Omental fat pad (tissue), 4 donors: ENCODE data around the gene SFXN5. TPM values are rescaled to one million over a fixed set of nuclear protein-coding genes. Genes with fewer than 3 reads are reported as not detected.

Experiments
- ATAC-seq: fragments of 150-250 bp; one replicate; pipeline ENCODE4 v1.9.1; 2016; ENCODE audit warnings: mild to moderate bottlenecking, moderate library complexity; ENCODE audit not compliant: low FRiP score
- DNase-seq: peaks from one replicate; pipeline ENCODE4 v3.0.0-alpha.2; 2019; ENCODE audit warnings: low spot score
- total RNA-seq, 4 donors: library from RNA; depleted of rRNA; stranded (reverse); fragments of >200 nt; gene quantifications; one replicate each; pipeline ENCODE4 v1.1.0, GENCODE V29; 2016
- TF ChIP-seq, protein P1 (sequence below), 3 donors: fragments of 450-650 bp; IDR thresholded peaks; one replicate each; pipeline ENCODE4 v1.5.1; 2016 to 2017; ENCODE audit warnings: antibody characterized with exemption in 3 of 3, mild to moderate bottlenecking in 3 of 3, moderate library complexity in 2 of 3

Gene SFXN5
- total RNA-seq, 4 donors from 2014 or later: 5.1 to 15.6 (median 9.4) TPM

DNA sequence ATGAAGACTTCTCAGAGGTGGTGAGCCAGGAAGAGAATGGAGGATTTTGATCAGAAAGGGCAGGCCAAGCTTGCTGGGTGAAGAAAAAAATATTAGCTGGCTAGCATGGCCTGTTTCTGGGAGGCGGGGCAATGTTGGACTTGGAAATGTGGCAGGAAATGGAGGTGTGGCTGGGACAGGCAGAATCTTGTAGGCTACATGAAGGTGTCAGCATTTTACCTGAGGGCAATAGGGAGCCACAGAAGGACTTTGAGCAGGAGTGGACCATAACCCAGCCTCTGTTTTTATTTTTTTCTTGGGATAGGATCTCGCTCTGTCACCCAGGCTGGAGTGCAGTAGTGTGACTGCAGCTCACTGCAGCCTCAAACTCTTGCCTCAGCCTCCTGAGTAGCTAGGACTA, 122.5 kb downstream of the SFXN5 start:
- DNase-seq: no peak
- ATAC-seq: no peak
- TF ChIP-seq, protein P1, sequence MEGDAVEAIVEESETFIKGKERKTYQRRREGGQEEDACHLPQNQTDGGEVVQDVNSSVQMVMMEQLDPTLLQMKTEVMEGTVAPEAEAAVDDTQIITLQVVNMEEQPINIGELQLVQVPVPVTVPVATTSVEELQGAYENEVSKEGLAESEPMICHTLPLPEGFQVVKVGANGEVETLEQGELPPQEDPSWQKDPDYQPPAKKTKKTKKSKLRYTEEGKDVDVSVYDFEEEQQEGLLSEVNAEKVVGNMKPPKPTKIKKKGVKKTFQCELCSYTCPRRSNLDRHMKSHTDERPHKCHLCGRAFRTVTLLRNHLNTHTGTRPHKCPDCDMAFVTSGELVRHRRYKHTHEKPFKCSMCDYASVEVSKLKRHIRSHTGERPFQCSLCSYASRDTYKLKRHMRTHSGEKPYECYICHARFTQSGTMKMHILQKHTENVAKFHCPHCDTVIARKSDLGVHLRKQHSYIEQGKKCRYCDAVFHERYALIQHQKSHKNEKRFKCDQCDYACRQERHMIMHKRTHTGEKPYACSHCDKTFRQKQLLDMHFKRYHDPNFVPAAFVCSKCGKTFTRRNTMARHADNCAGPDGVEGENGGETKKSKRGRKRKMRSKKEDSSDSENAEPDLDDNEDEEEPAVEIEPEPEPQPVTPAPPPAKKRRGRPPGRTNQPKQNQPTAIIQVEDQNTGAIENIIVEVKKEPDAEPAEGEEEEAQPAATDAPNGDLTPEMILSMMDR (IDR thresholded peaks at IDR 0.05): no peak

DNA sequence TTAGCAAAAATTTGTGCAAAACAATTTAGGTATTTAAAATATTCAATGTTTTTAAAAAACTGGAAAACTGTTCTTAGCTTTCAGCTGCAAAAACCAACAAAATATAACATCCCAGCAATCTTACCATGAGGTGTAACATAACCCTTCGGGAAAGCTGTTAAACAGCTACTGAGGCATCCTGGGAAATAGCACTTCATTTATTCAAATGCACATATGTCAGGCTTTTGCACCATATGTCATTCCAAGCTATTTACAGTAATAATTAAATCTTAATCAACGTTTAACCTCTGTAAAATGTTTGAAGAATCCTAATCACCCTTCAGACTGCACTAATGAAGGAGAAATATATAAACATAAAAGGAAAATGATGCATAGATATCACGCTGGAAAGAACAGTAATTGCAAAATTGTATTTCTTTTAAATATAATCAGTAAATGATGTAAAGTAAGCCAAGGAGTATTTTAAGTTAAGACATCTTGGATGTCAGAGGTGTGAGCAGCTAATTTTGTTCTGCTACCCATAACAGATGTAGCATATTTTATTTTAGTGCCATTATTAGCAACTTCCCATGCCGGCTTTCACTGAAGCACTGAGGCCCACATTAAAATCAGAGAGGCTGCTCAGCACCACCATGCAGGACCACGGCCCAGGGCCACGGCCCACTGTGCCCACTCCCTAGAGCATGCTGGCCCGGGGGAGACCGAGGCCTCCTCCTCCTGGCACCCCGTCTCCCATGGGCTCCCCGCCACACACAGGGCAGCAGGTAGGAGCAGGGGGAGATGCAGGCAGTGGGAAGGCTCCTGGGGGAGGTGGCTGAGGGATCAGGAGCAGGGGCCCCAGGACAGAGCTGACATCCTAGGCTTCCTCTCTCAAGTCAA, 123.3 kb downstream of the SFXN5 start:
- ATAC-seq (no peak), DNase-seq (no peak)

DNA sequence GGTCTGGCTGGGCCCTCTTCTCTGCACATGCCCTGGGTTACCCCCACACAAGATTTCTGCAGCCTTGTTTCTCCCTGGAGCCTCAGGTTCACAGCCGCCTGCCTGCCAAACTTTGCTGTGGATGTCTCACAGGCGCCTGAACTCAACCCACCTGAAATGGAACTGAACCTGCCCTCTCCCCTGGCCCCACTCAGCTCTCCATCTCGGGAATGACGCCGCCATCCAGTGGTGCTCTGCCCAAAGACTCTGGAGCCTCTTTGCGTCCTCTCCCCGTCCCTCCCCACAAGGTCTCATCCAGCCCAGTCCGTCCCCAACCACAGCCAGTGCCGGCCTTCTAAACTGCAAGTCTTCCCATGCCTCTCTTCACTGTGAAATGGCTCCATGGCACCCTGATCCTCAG, 125.0 kb downstream of the SFXN5 start:
- ATAC-seq (no peak), DNase-seq (no peak)
- TF ChIP-seq, protein P1 (IDR thresholded peaks at IDR 0.05): no peak

More for the DNA sequence above, 123.3 kb downstream of the SFXN5 start:
- TF ChIP-seq, protein P1 (IDR thresholded peaks at IDR 0.05): no peak

DNA sequence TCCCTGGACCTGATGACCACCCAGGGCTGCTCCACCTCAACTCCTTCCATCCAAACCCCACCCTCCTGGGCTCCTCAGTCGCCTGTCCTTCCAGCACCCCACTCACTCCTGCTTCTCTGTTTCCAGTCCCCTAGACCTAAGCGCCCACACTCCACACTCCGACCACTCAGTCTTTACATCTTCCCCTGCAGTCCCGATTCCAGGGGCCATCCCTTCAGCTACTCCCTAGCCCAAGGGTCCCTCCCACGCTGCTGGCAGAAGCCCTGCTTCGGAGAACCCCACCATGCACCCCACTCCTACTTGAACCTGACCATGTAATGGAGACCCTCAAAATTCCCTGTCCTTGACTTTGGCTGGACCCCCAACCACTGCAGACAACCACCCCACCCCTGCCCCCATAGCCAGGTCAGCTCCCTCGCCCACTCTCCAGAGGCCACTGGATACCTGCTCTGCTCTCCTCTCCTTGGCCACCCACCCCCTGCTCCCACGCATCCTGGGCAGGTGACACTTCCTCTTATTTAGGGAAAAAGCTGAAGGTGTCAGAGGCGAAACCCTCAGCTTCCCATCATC, 126.0 kb downstream of the SFXN5 start:
- TF ChIP-seq, protein P1 (IDR thresholded peaks at IDR 0.05): no peak
- DNase-seq: no peak
- no peak for ATAC-seq

DNA sequence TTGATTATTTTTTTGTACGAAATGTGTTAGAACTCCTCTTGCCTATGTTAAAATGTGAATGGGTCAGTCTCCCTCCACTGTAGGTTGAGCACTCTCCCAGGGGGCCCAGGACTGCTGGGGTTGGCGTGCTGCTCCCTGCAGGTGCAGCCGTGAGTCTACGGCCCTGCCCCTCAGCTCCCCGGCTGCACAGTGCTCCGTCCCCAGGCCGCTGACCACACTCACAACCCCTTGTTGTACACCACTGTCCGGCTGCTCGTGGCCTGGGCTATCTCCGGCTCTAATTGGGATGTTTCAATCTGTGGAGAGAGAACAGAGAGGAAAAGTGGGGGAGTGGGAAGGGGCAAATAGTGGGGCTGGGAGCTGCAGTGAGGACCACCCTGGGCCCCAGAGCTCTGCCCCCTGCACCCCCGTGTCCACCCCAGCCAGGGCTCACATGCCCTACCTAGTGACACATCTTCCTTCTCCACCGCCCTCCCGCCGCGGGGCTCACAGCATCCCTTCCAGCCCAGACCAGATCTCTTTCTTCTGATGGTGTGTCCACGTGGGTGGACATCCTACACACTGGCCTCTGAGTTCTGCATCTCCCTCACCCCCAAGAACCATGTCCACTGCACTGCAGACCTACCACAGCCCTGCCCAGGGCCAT, 126.6 kb downstream of the SFXN5 start:
- TF ChIP-seq, protein P1 (IDR thresholded peaks at IDR 0.05): no peak
- DNase-seq (no peak), ATAC-seq (no peak)

DNA sequence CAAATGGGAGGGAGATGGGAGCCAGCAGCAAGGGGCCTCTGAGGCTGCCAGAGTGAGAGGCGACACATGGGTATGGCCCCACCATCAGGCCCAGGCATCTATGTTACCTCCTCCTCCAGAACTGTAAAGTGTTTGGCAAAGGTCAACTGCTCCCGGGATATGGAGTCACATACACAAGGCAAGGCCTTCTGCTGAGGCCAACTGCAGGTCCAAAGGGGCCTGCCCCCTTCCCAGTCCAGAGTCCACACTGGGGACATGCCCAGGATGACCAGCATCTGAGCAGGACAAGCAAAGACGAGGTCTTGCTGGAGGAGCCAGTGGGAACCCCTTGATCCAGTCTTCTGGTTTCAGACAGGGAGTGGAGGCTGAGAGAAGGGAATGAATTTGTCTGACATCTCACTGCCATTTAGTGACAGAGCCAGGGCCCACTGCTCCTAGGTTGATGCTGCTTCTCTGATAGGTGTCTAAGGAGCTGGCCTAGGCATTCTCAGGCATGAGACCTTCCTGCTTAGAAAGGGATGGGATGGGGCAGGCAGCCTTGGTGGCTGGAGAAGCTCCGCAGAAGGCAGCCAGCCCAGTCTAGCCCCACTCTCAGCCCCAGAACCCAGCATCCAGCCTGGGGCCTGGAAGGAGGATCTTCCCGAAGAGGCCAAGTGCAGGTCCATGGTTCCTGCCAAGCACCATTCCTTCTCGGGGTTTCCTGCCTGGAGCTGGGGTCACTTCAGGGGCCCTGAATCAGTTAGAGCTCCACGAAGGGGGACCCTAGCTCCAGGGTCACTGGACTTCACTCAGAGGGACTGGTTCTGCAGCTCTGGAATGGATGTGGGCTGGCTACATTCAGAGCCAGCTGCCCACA, 127.7 kb downstream of the SFXN5 start:
- TF ChIP-seq, protein P1 (IDR thresholded peaks at IDR 0.05): no peak
- no peak for ATAC-seq
- DNase-seq: no peak
